GM23338 (cell line): ENCODE measurements around the gene PDIA4. TPM values are rescaled to one million over a fixed set of nuclear protein-coding genes. Genes with fewer than 3 reads are reported as not detected.
A peak's percentile ranks its signal among the peaks of the same experiment; 100 is the strongest.

Source experiments
- ATAC-seq: fragments of 200-7000 bp; cut with Tn5 transposase; 3 replicates; pipeline ENCODE4 v1.9.1; 2020
- DNase-seq: peaks from one replicate; pipeline ENCODE4 v3.0.0-alpha.2; 2015; ENCODE audit warnings: low spot score
- H2AFZ ChIP-seq: fragments of 200-600 bp; sonication (generic); 2 replicates; pipeline ENCODE4 v1.8.0; 2016; ENCODE audit warnings: antibody characterized with exemption, mild to moderate bottlenecking, moderate library complexity
- H3F3A ChIP-seq: fragments of 200-600 bp; sonication (generic); replicated peaks from 2 replicates; pipeline ENCODE4 v1.8.0; 2017; ENCODE audit warnings: antibody characterized with exemption, mixed run types, low read depth
- H3K27ac ChIP-seq: fragments of 200-600 bp; sonication (generic); 2 replicates; pipeline ENCODE4 v1.6.1; 2016; ENCODE audit warnings: low read depth
- H3K27me3 ChIP-seq: fragments of 200-600 bp; sonication (generic); 2 replicates; pipeline ENCODE4 v1.8.0; 2016; ENCODE audit warnings: mild to moderate bottlenecking, mixed run types, moderate library complexity; ENCODE audit not compliant: insufficient read depth
- H3K36me3 ChIP-seq: fragments of 200-600 bp; sonication (generic); 2 replicates; pipeline ENCODE4 v1.8.0; 2016; ENCODE audit warnings: mild to moderate bottlenecking; ENCODE audit not compliant: insufficient read depth
- H3K4me1 ChIP-seq: fragments of 200-600 bp; sonication (generic); 2 replicates; pipeline ENCODE4 v1.8.0; 2016; ENCODE audit warnings: mild to moderate bottlenecking, moderate library complexity; ENCODE audit not compliant: insufficient read depth
- H3K4me2 ChIP-seq: fragments of 200-600 bp; sonication (generic); 2 replicates; pipeline ENCODE4 v1.7.1; 2017; ENCODE audit warnings: mixed run types
- H3K4me3 ChIP-seq: fragments of 200-600 bp; sonication (generic); 2 replicates; pipeline ENCODE4 v1.6.1; 2016; ENCODE audit warnings: mixed run types
- H3K79me2 ChIP-seq: fragments of 200-600 bp; sonication (generic); replicated peaks from 2 replicates; pipeline ENCODE4 v1.8.0; 2017; ENCODE audit warnings: mild to moderate bottlenecking; ENCODE audit not compliant: insufficient read depth
- H3K9me2 ChIP-seq: fragments of 200-600 bp; sonication (generic); 2 replicates; pipeline ENCODE4 v1.8.0; 2017; ENCODE audit not compliant: insufficient read depth
- H4K20me1 ChIP-seq: fragments of 200-600 bp; sonication (generic); replicated peaks from 2 replicates; pipeline ENCODE4 v1.8.0; 2017; ENCODE audit warnings: mild to moderate bottlenecking; ENCODE audit not compliant: insufficient read depth
- H3K27ac Mint-ChIP-seq: 2 replicates; pipeline ENCODE4 v1.8.0; 2020; ENCODE audit warnings: inconsistent platforms, mild to moderate bottlenecking, moderate library complexity, mixed read lengths
- H3K27me3 Mint-ChIP-seq: 3 replicates; pipeline ENCODE4 v1.8.0; 2022; ENCODE audit warnings: low read depth, mild to moderate bottlenecking, moderate library complexity, mixed read lengths, inconsistent platforms; ENCODE audit not compliant: insufficient read depth, poor library complexity
- H3K36me3 Mint-ChIP-seq: 3 replicates; pipeline ENCODE4 v1.8.0; 2021; ENCODE audit warnings: low read depth, mild to moderate bottlenecking, inconsistent platforms, moderate library complexity, mixed read lengths
- H3K4me1 Mint-ChIP-seq: 3 replicates; pipeline ENCODE4 v1.8.0; 2020; ENCODE audit warnings: mild to moderate bottlenecking, inconsistent platforms, mixed read lengths
- H3K4me3 Mint-ChIP-seq: 3 replicates; pipeline ENCODE4 v1.8.0; 2021; ENCODE audit warnings: moderate library complexity, mild to moderate bottlenecking, inconsistent platforms, mixed read lengths
- H3K9me3 Mint-ChIP-seq: 3 replicates; pipeline ENCODE4 v1.8.0; 2020; ENCODE audit warnings: moderate library complexity, mild to moderate bottlenecking, inconsistent platforms, mixed read lengths
- CREB1 ChIP-seq: fragments of 250-450 bp; sonication (Bioruptor Pico); IDR thresholded peaks from 2 replicates; pipeline ENCODE4 v1.5.0; 2020; ENCODE audit warnings: low read depth, mild to moderate bottlenecking, moderate library complexity
- EZH2phosphoT487 ChIP-seq: fragments of 200-600 bp; sonication (generic); IDR thresholded peaks from one replicate; pipeline ENCODE4 v1.8.1; 2018; ENCODE audit warnings: antibody characterized with exemption; ENCODE audit not compliant: unreplicated experiment
- JUNB ChIP-seq: IDR thresholded peaks from one replicate; pipeline ENCODE4 v1.6.1; 2016; ENCODE audit warnings: antibody characterized with exemption; ENCODE audit not compliant: unreplicated experiment
- STAT1 ChIP-seq: IDR thresholded peaks from one replicate; pipeline ENCODE4 v1.6.1; 2016; ENCODE audit warnings: antibody characterized with exemption; ENCODE audit not compliant: unreplicated experiment
- ZNF331 ChIP-seq: fragments of 250-450 bp; sonication (Bioruptor Pico); IDR thresholded peaks from 2 replicates; pipeline ENCODE4 v1.5.0; 2020; ENCODE audit warnings: low read depth, mild to moderate bottlenecking, moderate library complexity
- polyA plus RNA-seq: library from polyadenylated mRNA; unstranded; fragments of >200 nt; fragmentation: Nextera tagmentation; extraction: Ambion mirVana; gene quantifications from 2 replicates; pipeline ENCODE4 v1.2.1, GENCODE V29; 2016
- total RNA-seq: library from RNA; depleted of rRNA; stranded (reverse); fragments of >200 nt; shearing (Covaris generic); gene quantifications from 2 replicates; pipeline ENCODE4 v1.2.3, GENCODE V29; 2014
- TF ChIP-seq, protein P1 (sequence below): fragments of 250-450 bp; sonication (Bioruptor Pico); IDR thresholded peaks from 2 replicates; pipeline ENCODE4 v1.5.0; 2020; ENCODE audit warnings: mild to moderate bottlenecking, moderate library complexity
- TF ChIP-seq, protein P2 (sequence below): IDR thresholded peaks from 2 replicates; pipeline ENCODE4 v1.6.1; 2016; ENCODE audit warnings: antibody characterized with exemption
- TF ChIP-seq, protein P3 (sequence below): IDR thresholded peaks from one replicate; pipeline ENCODE4 v1.6.1; 2018; ENCODE audit warnings: antibody characterized with exemption; ENCODE audit not compliant: unreplicated experiment
- TF ChIP-seq, protein P4 (sequence below), 2 experiments: fragments of 200-600 bp in 1 of 2; sonication (generic) in 1 of 2; conservative IDR thresholded peaks; 2 replicates each; pipeline versions ENCODE4 v1.5.1 to v1.6.1; 2016 to 2017; ENCODE audit warnings: antibody characterized with exemption in 2 of 2, low read depth in 2 of 2, mild to moderate bottlenecking in 2 of 2, moderate library complexity in 1 of 2

The PDIA4 gene
- total and polyA plus RNA-seq, 2 experiments from 2014 or later: 196 to 332 TPM

DNA sequence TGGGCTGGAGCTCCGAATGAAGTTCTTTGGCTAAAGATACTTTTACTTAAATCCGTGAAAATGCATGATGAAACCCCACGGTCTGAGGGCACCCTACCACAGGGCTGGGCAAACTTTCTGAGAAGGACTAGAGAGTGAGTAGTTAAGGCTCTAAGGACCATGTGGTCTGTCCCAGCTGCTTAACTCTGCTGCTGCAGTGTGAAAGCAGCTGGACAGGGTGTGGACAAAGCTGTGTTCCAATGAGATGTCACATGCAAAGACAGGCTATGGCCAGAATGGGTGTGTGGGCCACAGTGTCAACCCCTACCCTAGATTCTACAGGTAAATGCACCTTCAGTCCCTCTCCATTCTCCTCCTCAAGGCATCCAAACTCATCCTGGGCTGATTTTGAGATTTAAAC lies 18.8 kb downstream of the PDIA4 start (continued):
- TF ChIP-seq, protein P1, sequence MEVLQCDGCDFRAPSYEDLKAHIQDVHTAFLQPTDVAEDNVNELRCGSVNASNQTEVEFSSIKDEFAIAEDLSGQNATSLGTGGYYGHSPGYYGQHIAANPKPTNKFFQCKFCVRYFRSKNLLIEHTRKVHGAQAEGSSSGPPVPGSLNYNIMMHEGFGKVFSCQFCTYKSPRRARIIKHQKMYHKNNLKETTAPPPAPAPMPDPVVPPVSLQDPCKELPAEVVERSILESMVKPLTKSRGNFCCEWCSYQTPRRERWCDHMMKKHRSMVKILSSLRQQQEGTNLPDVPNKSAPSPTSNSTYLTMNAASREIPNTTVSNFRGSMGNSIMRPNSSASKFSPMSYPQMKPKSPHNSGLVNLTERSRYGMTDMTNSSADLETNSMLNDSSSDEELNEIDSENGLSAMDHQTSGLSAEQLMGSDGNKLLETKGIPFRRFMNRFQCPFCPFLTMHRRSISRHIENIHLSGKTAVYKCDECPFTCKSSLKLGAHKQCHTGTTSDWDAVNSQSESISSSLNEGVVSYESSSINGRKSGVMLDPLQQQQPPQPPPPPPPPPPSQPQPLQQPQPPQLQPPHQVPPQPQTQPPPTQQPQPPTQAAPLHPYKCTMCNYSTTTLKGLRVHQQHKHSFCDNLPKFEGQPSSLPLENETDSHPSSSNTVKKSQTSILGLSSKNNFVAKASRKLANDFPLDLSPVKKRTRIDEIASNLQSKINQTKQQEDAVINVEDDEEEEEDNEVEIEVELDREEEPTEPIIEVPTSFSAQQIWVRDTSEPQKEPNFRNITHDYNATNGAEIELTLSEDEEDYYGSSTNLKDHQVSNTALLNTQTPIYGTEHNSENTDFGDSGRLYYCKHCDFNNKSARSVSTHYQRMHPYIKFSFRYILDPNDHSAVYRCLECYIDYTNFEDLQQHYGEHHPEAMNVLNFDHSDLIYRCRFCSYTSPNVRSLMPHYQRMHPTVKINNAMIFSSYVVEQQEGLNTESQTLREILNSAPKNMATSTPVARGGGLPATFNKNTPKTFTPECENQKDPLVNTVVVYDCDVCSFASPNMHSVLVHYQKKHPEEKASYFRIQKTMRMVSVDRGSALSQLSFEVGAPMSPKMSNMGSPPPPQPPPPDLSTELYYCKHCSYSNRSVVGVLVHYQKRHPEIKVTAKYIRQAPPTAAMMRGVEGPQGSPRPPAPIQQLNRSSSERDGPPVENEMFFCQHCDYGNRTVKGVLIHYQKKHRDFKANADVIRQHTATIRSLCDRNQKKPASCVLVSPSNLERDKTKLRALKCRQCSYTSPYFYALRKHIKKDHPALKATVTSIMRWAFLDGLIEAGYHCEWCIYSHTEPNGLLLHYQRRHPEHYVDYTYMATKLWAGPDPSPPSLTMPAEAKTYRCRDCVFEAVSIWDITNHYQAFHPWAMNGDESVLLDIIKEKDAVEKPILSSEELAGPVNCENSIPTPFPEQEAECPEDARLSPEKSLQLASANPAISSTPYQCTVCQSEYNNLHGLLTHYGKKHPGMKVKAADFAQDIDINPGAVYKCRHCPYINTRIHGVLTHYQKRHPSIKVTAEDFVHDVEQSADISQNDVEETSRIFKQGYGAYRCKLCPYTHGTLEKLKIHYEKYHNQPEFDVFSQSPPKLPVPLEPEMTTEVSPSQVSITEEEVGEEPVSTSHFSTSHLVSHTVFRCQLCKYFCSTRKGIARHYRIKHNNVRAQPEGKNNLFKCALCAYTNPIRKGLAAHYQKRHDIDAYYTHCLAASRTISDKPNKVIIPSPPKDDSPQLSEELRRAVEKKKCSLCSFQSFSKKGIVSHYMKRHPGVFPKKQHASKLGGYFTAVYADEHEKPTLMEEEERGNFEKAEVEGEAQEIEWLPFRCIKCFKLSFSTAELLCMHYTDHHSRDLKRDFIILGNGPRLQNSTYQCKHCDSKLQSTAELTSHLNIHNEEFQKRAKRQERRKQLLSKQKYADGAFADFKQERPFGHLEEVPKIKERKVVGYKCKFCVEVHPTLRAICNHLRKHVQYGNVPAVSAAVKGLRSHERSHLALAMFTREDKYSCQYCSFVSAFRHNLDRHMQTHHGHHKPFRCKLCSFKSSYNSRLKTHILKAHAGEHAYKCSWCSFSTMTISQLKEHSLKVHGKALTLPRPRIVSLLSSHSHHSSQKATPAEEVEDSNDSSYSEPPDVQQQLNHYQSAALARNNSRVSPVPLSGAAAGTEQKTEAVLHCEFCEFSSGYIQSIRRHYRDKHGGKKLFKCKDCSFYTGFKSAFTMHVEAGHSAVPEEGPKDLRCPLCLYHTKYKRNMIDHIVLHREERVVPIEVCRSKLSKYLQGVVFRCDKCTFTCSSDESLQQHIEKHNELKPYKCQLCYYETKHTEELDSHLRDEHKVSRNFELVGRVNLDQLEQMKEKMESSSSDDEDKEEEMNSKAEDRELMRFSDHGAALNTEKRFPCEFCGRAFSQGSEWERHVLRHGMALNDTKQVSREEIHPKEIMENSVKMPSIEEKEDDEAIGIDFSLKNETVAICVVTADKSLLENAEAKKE (CRISPR knock-in tag): no peak
- TF ChIP-seq, protein P2, sequence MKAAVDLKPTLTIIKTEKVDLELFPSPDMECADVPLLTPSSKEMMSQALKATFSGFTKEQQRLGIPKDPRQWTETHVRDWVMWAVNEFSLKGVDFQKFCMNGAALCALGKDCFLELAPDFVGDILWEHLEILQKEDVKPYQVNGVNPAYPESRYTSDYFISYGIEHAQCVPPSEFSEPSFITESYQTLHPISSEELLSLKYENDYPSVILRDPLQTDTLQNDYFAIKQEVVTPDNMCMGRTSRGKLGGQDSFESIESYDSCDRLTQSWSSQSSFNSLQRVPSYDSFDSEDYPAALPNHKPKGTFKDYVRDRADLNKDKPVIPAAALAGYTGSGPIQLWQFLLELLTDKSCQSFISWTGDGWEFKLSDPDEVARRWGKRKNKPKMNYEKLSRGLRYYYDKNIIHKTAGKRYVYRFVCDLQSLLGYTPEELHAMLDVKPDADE: no peak

DNA sequence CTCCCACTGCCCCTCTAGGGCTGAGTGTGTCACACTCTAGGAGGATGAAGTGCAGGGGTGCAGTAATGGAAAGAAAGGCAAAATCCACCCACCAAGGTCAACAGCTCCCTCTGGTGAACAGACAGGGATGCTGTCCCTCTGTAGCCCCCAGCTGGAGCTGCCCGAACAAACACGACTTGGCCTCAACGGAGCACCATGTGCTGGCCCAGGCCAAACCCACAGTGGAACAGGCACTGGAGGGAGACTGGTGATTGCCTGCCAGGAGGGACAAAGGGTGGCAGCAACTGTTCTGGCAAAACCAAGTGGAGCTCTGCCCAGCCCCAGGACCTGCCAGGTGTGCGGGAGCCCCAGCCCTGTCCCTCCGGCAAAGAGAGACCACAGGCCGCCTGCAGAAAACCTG lies 20.7 kb downstream of the PDIA4 start:
- H4K20me1 ChIP-seq: peaks cover 12% of the 10 kb centered on the region
- H3K9me2 ChIP-seq: no peaks in the 10 kb centered on the region
- TF ChIP-seq ZNF331 (CRISPR knock-in tag) (no peak), CREB1 (no peak), EZH2phosphoT487 (no peak), JUNB (no peak), STAT1 (no peak)
- TF ChIP-seq, protein P3, sequence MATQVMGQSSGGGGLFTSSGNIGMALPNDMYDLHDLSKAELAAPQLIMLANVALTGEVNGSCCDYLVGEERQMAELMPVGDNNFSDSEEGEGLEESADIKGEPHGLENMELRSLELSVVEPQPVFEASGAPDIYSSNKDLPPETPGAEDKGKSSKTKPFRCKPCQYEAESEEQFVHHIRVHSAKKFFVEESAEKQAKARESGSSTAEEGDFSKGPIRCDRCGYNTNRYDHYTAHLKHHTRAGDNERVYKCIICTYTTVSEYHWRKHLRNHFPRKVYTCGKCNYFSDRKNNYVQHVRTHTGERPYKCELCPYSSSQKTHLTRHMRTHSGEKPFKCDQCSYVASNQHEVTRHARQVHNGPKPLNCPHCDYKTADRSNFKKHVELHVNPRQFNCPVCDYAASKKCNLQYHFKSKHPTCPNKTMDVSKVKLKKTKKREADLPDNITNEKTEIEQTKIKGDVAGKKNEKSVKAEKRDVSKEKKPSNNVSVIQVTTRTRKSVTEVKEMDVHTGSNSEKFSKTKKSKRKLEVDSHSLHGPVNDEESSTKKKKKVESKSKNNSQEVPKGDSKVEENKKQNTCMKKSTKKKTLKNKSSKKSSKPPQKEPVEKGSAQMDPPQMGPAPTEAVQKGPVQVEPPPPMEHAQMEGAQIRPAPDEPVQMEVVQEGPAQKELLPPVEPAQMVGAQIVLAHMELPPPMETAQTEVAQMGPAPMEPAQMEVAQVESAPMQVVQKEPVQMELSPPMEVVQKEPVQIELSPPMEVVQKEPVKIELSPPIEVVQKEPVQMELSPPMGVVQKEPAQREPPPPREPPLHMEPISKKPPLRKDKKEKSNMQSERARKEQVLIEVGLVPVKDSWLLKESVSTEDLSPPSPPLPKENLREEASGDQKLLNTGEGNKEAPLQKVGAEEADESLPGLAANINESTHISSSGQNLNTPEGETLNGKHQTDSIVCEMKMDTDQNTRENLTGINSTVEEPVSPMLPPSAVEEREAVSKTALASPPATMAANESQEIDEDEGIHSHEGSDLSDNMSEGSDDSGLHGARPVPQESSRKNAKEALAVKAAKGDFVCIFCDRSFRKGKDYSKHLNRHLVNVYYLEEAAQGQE: no peak
- TF ChIP-seq, protein P4, sequence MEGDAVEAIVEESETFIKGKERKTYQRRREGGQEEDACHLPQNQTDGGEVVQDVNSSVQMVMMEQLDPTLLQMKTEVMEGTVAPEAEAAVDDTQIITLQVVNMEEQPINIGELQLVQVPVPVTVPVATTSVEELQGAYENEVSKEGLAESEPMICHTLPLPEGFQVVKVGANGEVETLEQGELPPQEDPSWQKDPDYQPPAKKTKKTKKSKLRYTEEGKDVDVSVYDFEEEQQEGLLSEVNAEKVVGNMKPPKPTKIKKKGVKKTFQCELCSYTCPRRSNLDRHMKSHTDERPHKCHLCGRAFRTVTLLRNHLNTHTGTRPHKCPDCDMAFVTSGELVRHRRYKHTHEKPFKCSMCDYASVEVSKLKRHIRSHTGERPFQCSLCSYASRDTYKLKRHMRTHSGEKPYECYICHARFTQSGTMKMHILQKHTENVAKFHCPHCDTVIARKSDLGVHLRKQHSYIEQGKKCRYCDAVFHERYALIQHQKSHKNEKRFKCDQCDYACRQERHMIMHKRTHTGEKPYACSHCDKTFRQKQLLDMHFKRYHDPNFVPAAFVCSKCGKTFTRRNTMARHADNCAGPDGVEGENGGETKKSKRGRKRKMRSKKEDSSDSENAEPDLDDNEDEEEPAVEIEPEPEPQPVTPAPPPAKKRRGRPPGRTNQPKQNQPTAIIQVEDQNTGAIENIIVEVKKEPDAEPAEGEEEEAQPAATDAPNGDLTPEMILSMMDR (conservative IDR thresholded peaks at IDR 0.05; ENCODE audit: low read depth in 2 of 2): peak; percentile 27 to 53
- TF ChIP-seq, protein P2: no peak
- no peak overlapping the region for H3K4me3 Mint-ChIP-seq
- no peak overlapping the region for H3K4me3 ChIP-seq
- peaks cover 70% of the 10 kb centered on the region for H3K36me3 ChIP-seq
- no peaks in the 10 kb centered on the region for H3K27me3 ChIP-seq
- ATAC-seq (peak; percentile 22; the same call in 2 of the 3 replicates), DNase-seq (no peak)
- H3K27ac ChIP-seq: no peak overlapping the region
- peaks cover 12% of the 10 kb centered on the region for H3K27me3 Mint-ChIP-seq
- no peaks in the 10 kb centered on the region for H3K4me1 ChIP-seq
- 0 out of 2 replicates have a peak, but pooled peaks cover 3% of the 10 kb centered on the region for H3K79me2 ChIP-seq
- H3K27ac Mint-ChIP-seq: no peak overlapping the region
- peaks cover 94% of the 10 kb centered on the region for H3K36me3 Mint-ChIP-seq
- H3F3A ChIP-seq: peaks cover 33% of the 10 kb centered on the region; the same call in 1 of the 2 replicates
- no peak overlapping the region for H2AFZ ChIP-seq
- H3K4me1 Mint-ChIP-seq: peaks cover 18% of the 10 kb centered on the region
- no peaks in the 10 kb centered on the region; the same call in 2 of the 3 replicates for H3K9me3 Mint-ChIP-seq
- no peak overlapping the region for H3K4me2 ChIP-seq
